Fibroblast of lung (primary cell): Measurements from ENCODE around the gene TREM1. TPM values are rescaled to one million over a fixed set of nuclear protein-coding genes. Genes with fewer than 3 reads are reported as not detected.

Experiments used
- DNase-seq, 2 donors: peaks; one replicate each; pipeline versions ENCODE4 v3.0.0 to v3.0.0-alpha.2; 2010; ENCODE audit warnings: low read depth in 2 of 2
- H2AFZ ChIP-seq: 2 replicates; pipeline ENCODE4 v1.5.1; 2012; ENCODE audit warnings: low read length, control low read depth, inconsistent platforms
- H3K27ac ChIP-seq: 2 replicates; pipeline ENCODE4 v1.5.1; 2011; ENCODE audit warnings: low read length, control low read depth; ENCODE audit not compliant: insufficient read depth
- H3K27me3 ChIP-seq: 2 replicates; pipeline ENCODE4 v1.5.1; 2011; ENCODE audit warnings: mild to moderate bottlenecking, low read length; ENCODE audit not compliant: control insufficient read depth, insufficient read depth
- H3K36me3 ChIP-seq: 2 replicates; pipeline ENCODE4 v1.5.1; 2011; ENCODE audit warnings: low read length; ENCODE audit not compliant: control insufficient read depth, insufficient read depth
- H3K4me1 ChIP-seq: 2 replicates; pipeline ENCODE4 v1.5.1; 2011; ENCODE audit warnings: low read length; ENCODE audit not compliant: control insufficient read depth, insufficient read depth; ENCODE audit errors: extremely low read depth
- H3K4me2 ChIP-seq: 2 replicates; pipeline ENCODE4 v1.5.1; 2011; ENCODE audit warnings: low read length, control low read depth; ENCODE audit not compliant: insufficient read depth; ENCODE audit errors: extremely low read depth
- H3K4me3 ChIP-seq, 4 experiments: fragments of 200-600 bp in 1 of 4; sonication (generic) in 1 of 4; replicated peaks in 1 of 4; 2 replicates each; pipeline ENCODE4 v1.5.1; 2011 to 2016; ENCODE audit warnings: low read length in 4 of 4, low read depth in 3 of 4, mild to moderate bottlenecking in 3 of 4, control low read depth in 2 of 4, inconsistent platforms in 1 of 4, mixed read lengths in 1 of 4; ENCODE audit not compliant: insufficient read depth in 1 of 4; ENCODE audit errors: control extremely low read depth in 1 of 4
- H3K79me2 ChIP-seq: 2 replicates; pipeline ENCODE4 v1.5.1; 2012; ENCODE audit warnings: mild to moderate bottlenecking, low read length, inconsistent platforms; ENCODE audit not compliant: control insufficient read depth, insufficient read depth
- H3K9ac ChIP-seq: 2 replicates; pipeline ENCODE4 v1.5.1; 2011; ENCODE audit warnings: mild to moderate bottlenecking, low read length, control low read depth; ENCODE audit not compliant: insufficient read depth
- H3K9me3 ChIP-seq: 2 replicates; pipeline ENCODE4 v1.5.1; 2012; ENCODE audit warnings: low read depth, low read length; ENCODE audit not compliant: control insufficient read depth, insufficient read depth
- H4K20me1 ChIP-seq: 2 replicates; pipeline ENCODE4 v1.5.1; 2011; ENCODE audit warnings: low read length; ENCODE audit not compliant: control insufficient read depth, insufficient read depth; ENCODE audit errors: extremely low read depth
- CTCF ChIP-seq, 2 donors: IDR thresholded peaks in 1 of 2; conservative IDR thresholded peaks in 1 of 2; 1 replicate in 1 of 2; 2 replicates in 1 of 2; pipeline ENCODE4 v1.5.1; 2011 to 2012; ENCODE audit warnings: low read length in 2 of 2, control low read depth in 1 of 2, inconsistent platforms in 1 of 2, low read depth in 1 of 2, mild to moderate bottlenecking in 1 of 2
- EZH2 ChIP-seq: IDR thresholded peaks from 2 replicates; pipeline ENCODE4 v1.5.1; 2012; ENCODE audit warnings: low read length, control low read depth, mild to moderate bottlenecking; ENCODE audit errors: missing control alignments
- polyA plus RNA-seq, 2 donors: library from polyadenylated mRNA; depleted of rRNA in 1 of 2; stranded (reverse) in 1 of 2; unstranded in 1 of 2; fragments of >200 nt; gene quantifications; 2 replicates each; pipeline ENCODE4 v1.2.1, GENCODE V29; 2011 to 2012; ENCODE audit warnings: missing spikeins in 1 of 2
- total RNA-seq: library from RNA; depleted of rRNA; stranded (reverse); fragments of >200 nt; gene quantifications from 2 replicates; pipeline ENCODE4 v1.2.1, GENCODE V29; 2014

Gene TREM1
- total and polyA plus RNA-seq, 2 donors (not counting 1 experiment from before 2014, with no cell fraction given), result 0.25 TPM; not detected in 1

DNA sequence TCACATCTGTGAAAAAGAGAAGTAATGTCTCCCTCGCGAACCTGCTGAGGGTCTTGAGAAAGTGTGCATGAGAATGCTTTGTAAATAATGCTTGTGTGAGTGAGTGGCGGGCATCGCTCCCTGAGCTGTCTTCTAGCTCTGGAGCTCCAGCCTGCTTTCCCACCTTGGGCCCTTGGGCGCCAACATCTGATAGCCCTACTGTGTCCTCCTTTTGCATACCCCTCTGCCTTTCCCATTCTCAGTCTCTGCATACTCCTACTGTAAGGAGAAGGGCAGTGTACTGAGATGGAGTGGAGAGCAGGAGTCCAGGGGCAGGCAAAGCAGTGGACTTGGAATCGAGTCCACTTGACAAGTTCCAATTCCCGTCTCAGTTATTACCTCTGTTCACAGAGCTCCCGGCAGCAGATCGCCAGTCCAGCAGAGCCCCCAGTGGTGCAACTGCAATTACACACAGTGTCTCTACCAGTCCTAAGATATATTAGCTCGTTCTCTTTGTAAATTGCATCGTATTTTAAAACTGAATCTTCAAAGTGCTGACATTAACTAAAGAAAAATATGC, 48.1 kb upstream of the TREM1 start:
- Histone ChIP-seq H3K4me3 (no peak overlapping the region), H3K4me1 (no peaks in the 10 kb centered on the region), H3K79me2 (no peaks in the 10 kb centered on the region), H4K20me1 (no peaks in the 10 kb centered on the region), H3K36me3 (no peaks in the 10 kb centered on the region), H2AFZ (no peak overlapping the region), H3K9me3 (no peaks in the 10 kb centered on the region), H3K27ac (no peak overlapping the region), H3K27me3 (no peaks in the 10 kb centered on the region), H3K9ac (no peak overlapping the region), H3K4me2 (no peak overlapping the region)
- DNase-seq, result no peak
- TF ChIP-seq CTCF (conservative IDR thresholded peaks at IDR 0.05 in 1 of 2, IDR thresholded peaks at IDR 0.05 in 1 of 2; ENCODE audit: low read depth in 1 of 2, low read length in 2 of 2), result peak in 1 of 2 donors; percentile 21
- TF ChIP-seq EZH2, result no peak

GRCh38 chr6:41332842-41333736, 46.6 kb upstream of the TREM1 start:
- no peaks in the 10 kb centered on the region for H3K27me3 ChIP-seq
- H3K36me3 ChIP-seq, result no peaks in the 10 kb centered on the region
- no peaks in the 10 kb centered on the region for H3K4me1 ChIP-seq
- no peak overlapping the region for H2AFZ ChIP-seq
- DNase-seq, result no peak
- no peak for TF ChIP-seq EZH2
- TF ChIP-seq CTCF (conservative IDR thresholded peaks at IDR 0.05 in 1 of 2, IDR thresholded peaks at IDR 0.05 in 1 of 2; ENCODE audit: low read depth in 1 of 2, low read length in 2 of 2), result no peak
- no peak overlapping the region for H3K4me3 ChIP-seq
- H4K20me1 ChIP-seq, result no peaks in the 10 kb centered on the region
- H3K79me2 ChIP-seq, result no peaks in the 10 kb centered on the region
- no peak overlapping the region for H3K9ac ChIP-seq
- H3K9me3 ChIP-seq, result no peaks in the 10 kb centered on the region
- no peak overlapping the region for H3K4me2 ChIP-seq
- no peak overlapping the region for H3K27ac ChIP-seq

- Histone ChIP-seq H3K27ac (no peak overlapping the region), H3K36me3 (no peaks in the 10 kb centered on the region), H3K9me3 (no peaks in the 10 kb centered on the region), H3K27me3 (no peaks in the 10 kb centered on the region), H3K9ac (no peak overlapping the region), H3K79me2 (no peaks in the 10 kb centered on the region), H3K4me2 (no peak overlapping the region), H3K4me1 (no peaks in the 10 kb centered on the region), H3K4me3 (no peak overlapping the region), H2AFZ (no peak overlapping the region), H4K20me1 (no peaks in the 10 kb centered on the region)
- DNase-seq, result no peak
- TF ChIP-seq CTCF (conservative IDR thresholded peaks at IDR 0.05 in 1 of 2, IDR thresholded peaks at IDR 0.05 in 1 of 2; ENCODE audit: low read depth in 1 of 2, low read length in 2 of 2) (no peak), EZH2 (no peak)
These were observed 45.8 kb upstream of the TREM1 start for GRCh38 chr6:41332241-41332640.
